ENCODE measurements around the gene LRRC56. TPM values are rescaled to one million over a fixed set of nuclear protein-coding genes. Genes with fewer than 3 reads are reported as not detected.

The LRRC56 gene
- total and polyA plus RNA-seq, 2 experiments from 2014 or later: 0.40 to 1.6 TPM

DNA sequence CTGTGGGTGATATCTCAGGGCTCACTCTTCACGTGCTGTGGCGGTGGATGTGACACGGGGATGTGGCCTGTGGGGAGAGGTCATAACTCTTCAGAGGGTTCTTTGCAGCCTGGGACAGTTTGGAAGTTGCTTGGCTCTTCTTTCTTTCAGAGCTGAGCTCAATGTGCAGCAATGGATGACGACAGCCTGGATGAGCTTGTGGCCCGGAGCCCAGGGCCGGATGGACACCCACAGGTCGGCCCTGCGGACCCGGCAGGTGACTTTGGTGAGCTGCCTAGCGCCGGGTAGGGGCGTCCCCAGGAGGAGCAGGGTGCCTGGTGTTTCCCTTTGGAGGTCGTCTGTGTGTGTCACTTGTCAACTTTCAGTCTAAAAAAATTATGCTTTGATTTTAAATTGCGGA lies 44.0 kb downstream of the LRRC56 start:
- Histone ChIP-seq H3K4me3 (no peak overlapping the region), H3K27ac (no peak overlapping the region), H3K4me1 (ENCODE audit: insufficient read depth) (peaks cover 40% of the 10 kb centered on the region), H3K27me3 (no peaks in the 10 kb centered on the region), H3K9me2 (replicated peaks; ENCODE audit: insufficient read depth) (no peaks in the 10 kb centered on the region), H4K20me1 (ENCODE audit: insufficient read depth, poor library complexity, severe bottlenecking) (peaks cover 74% of the 10 kb centered on the region), H3K79me2 (peaks cover 91% of the 10 kb centered on the region), H3K4me2 (no peak overlapping the region), H2AFZ (no peak overlapping the region), H3K36me3 (replicated peaks; ENCODE audit: insufficient read depth, low read depth) (no peaks in the 10 kb centered on the region), H3K9me3 (ENCODE audit: low read depth) (no peaks in the 10 kb centered on the region)
- 92% methylated on average over 14 of the region's 14 CpGs for WGBS (ENCODE audit: low lambda C conversion rate, missing lambda C conversion rate)
- TF ChIP-seq, protein P1, sequence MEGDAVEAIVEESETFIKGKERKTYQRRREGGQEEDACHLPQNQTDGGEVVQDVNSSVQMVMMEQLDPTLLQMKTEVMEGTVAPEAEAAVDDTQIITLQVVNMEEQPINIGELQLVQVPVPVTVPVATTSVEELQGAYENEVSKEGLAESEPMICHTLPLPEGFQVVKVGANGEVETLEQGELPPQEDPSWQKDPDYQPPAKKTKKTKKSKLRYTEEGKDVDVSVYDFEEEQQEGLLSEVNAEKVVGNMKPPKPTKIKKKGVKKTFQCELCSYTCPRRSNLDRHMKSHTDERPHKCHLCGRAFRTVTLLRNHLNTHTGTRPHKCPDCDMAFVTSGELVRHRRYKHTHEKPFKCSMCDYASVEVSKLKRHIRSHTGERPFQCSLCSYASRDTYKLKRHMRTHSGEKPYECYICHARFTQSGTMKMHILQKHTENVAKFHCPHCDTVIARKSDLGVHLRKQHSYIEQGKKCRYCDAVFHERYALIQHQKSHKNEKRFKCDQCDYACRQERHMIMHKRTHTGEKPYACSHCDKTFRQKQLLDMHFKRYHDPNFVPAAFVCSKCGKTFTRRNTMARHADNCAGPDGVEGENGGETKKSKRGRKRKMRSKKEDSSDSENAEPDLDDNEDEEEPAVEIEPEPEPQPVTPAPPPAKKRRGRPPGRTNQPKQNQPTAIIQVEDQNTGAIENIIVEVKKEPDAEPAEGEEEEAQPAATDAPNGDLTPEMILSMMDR (IDR thresholded peaks at IDR 0.05; ENCODE audit: poor library complexity): no peak
- TF ChIP-seq EZH2phosphoT487 (IDR thresholded peaks at IDR 0.05; ENCODE audit: low read depth, severe bottlenecking, unreplicated experiment): no peak
- DNase-seq (ENCODE audit: low spot score): no peak

DNA sequence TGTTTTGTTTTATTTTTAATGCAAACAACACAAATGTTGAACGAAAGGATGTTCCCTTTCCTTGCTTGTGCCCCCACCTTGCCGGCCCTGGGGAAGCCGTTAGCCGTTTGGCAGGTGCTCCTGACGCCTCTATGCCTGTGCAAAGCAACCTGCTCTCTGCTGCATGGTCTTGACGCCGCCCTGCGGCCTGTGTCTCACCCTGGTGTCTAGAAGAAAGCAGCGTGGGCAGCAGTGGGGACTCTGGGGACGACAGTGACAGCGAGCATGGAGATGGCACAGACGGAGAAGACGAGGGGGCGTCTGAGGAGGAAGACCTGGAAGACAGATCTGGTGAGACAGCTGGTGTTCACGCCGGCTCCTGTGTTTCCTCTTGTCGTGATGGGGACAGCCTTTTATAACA lies 44.4 kb downstream of the LRRC56 start:
- Histone ChIP-seq H3K9me2 (replicated peaks; ENCODE audit: insufficient read depth) (no peaks in the 10 kb centered on the region), H3K36me3 (replicated peaks; ENCODE audit: insufficient read depth, low read depth) (no peaks in the 10 kb centered on the region), H4K20me1 (ENCODE audit: insufficient read depth, poor library complexity, severe bottlenecking) (peaks cover 79% of the 10 kb centered on the region), H3K4me1 (ENCODE audit: insufficient read depth) (peaks cover 43% of the 10 kb centered on the region), H3K4me3 (no peak overlapping the region), H2AFZ (no peak overlapping the region), H3K9me3 (ENCODE audit: low read depth) (no peaks in the 10 kb centered on the region), H3K27ac (no peak overlapping the region), H3K27me3 (no peaks in the 10 kb centered on the region), H3K4me2 (no peak overlapping the region), H3K79me2 (peaks cover 91% of the 10 kb centered on the region)
- no peak for DNase-seq (ENCODE audit: low spot score)
- no peak for TF ChIP-seq EZH2phosphoT487 (IDR thresholded peaks at IDR 0.05; ENCODE audit: low read depth, severe bottlenecking, unreplicated experiment)
- TF ChIP-seq, protein P1 (IDR thresholded peaks at IDR 0.05; ENCODE audit: poor library complexity): no peak
- no peak for TF ChIP-seq EZH2 (IDR thresholded peaks at IDR 0.05; ENCODE audit: borderline replicate concordance)
- 96% methylated on average over 17 of the region's 17 CpGs for WGBS (ENCODE audit: low lambda C conversion rate, missing lambda C conversion rate)

DNA sequence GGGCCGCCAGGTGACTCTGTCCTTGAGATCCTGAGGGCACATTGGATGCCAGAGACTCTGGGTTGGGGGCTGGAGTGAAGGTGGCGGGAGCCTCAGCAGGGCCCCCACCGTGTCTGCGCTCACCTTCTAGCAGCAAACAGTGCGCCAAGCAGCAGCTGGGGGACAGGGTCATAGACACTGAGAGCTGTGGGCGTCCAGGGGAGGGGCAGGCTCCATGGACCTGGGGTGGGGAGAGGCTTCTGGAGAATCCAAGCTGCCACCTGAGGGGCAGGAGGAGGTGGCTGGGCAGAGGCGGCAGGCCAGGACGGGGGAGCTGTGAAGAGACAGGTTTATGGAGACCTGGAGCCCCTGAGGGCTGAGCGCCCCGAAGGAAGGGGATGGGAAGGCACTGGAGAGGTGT lies 47.0 kb downstream of the LRRC56 start:
- Histone ChIP-seq H3K9me3 (ENCODE audit: low read depth) (no peaks in the 10 kb centered on the region), H3K79me2 (peaks cover 75% of the 10 kb centered on the region), H3K4me3 (no peak overlapping the region), H4K20me1 (ENCODE audit: insufficient read depth, poor library complexity, severe bottlenecking) (peaks cover 59% of the 10 kb centered on the region), H3K4me2 (no peak overlapping the region), H3K27ac (no peak overlapping the region), H2AFZ (no peak overlapping the region), H3K9me2 (replicated peaks; ENCODE audit: insufficient read depth) (no peaks in the 10 kb centered on the region), H3K27me3 (no peaks in the 10 kb centered on the region), H3K36me3 (replicated peaks; ENCODE audit: insufficient read depth, low read depth) (no peaks in the 10 kb centered on the region), H3K4me1 (ENCODE audit: insufficient read depth) (peaks cover 40% of the 10 kb centered on the region)
- no peak for DNase-seq (ENCODE audit: low spot score)
- 98% methylated on average over 8 of the region's 10 CpGs for whole genome bisulfite sequencing (ENCODE audit: low lambda C conversion rate, missing lambda C conversion rate)
- TF ChIP-seq EZH2 (IDR thresholded peaks at IDR 0.05; ENCODE audit: borderline replicate concordance): no peak
- TF ChIP-seq EZH2phosphoT487 (IDR thresholded peaks at IDR 0.05; ENCODE audit: low read depth, severe bottlenecking, unreplicated experiment): no peak
- TF ChIP-seq, protein P1 (IDR thresholded peaks at IDR 0.05; ENCODE audit: poor library complexity): no peak

Measured in hepatocyte (in vitro differentiated cells).